GM19239 (cell line): Measurements from ENCODE around the gene CD59.
"Not testable (repeated sequence)": the region's sequence is repeated elsewhere in the genome, so short reads cannot be mapped to it uniquely, and the experiment has no call there.

Source experiments
- DNase-seq: peaks from one replicate; pipeline ENCODE4 v3.0.0; 2011; ENCODE audit warnings: low spot score; ENCODE audit not compliant: insufficient read length
- FAIRE-seq: peaks from 2 replicates; lab custom pipeline; 2011; peaks lifted over from hg19 to GRCh38; lab: Jason Lieb, UNC

CD59 gene

GRCh38 chr11:33747979-33748378, 11.8 kb upstream of the CD59 start:
- no peak for FAIRE-seq
- no peak for DNase-seq

GRCh38 chr11:33743291-33743690, 7.1 kb upstream of the CD59 start:
- DNase-seq, result no peak
- no peak for FAIRE-seq

- DNase-seq, result no peak
Observed at GRCh38 chr11:33742249-33742851, 6.1 kb upstream of the CD59 start.

GRCh38 chr11:33741806-33742205, 5.6 kb upstream of the CD59 start:
- FAIRE-seq (no peak), DNase-seq (no peak)

More at GRCh38 chr11:33742249-33742851, 6.1 kb upstream of the CD59 start:
- peak; percentile 88 for FAIRE-seq

GRCh38 chr11:33737362-33737821, 1.2 kb upstream of the CD59 start:
- FAIRE-seq (no peak), DNase-seq (no peak)

GRCh38 chr11:33735271-33736147, 714 bp downstream of the CD59 start:
- FAIRE-seq (peak; percentile 64), DNase-seq (peak; percentile 46)

- DNase-seq (no peak), FAIRE-seq (peak; percentile 23)
Observed at GRCh38 chr11:33734441-33735270, 1.6 kb downstream of the CD59 start.

- FAIRE-seq (no peak), DNase-seq (no peak)
Observed at GRCh38 chr11:33733980-33734379, 2.2 kb downstream of the CD59 start.

- no peak for DNase-seq
- FAIRE-seq, result peak; percentile 60
Observed at GRCh38 chr11:33731723-33732531, 4.3 kb downstream of the CD59 start.

GRCh38 chr11:33730716-33731115, 5.5 kb downstream of the CD59 start:
- DNase-seq, result no peak
- no peak for FAIRE-seq

- DNase-seq, FAIRE-seq: not testable (repeated sequence)
Observed at GRCh38 chr11:33729072-33729664, 7.1 kb downstream of the CD59 start.

GRCh38 chr11:33727539-33727938, 8.7 kb downstream of the CD59 start:
- FAIRE-seq, DNase-seq: not testable (repeated sequence)

- no peak for FAIRE-seq
- no peak for DNase-seq
Observed at GRCh38 chr11:33725496-33725895, 10.7 kb downstream of the CD59 start.

- FAIRE-seq (no peak), DNase-seq (no peak)
Observed at GRCh38 chr11:33724644-33725035, 11.6 kb downstream of the CD59 start.

GRCh38 chr11:33723238-33723881, 12.9 kb downstream of the CD59 start:
- DNase-seq, result no peak
- no peak for FAIRE-seq

GRCh38 chr11:33722590-33723234, 13.5 kb downstream of the CD59 start:
- DNase-seq (no peak), FAIRE-seq (no peak)

GRCh38 chr11:33721984-33722383, 14.2 kb downstream of the CD59 start:
- FAIRE-seq, result no peak
- no peak for DNase-seq

- FAIRE-seq, result no peak
- no peak for DNase-seq
Observed at GRCh38 chr11:33721426-33721825, 14.8 kb downstream of the CD59 start.
